ENCODE results near the gene TMEM92.
"Not testable (repeated sequence)": the region's sequence is repeated elsewhere in the genome, so short reads cannot be mapped to it uniquely, and the experiment has no call there.

Gene TMEM92

DNA sequence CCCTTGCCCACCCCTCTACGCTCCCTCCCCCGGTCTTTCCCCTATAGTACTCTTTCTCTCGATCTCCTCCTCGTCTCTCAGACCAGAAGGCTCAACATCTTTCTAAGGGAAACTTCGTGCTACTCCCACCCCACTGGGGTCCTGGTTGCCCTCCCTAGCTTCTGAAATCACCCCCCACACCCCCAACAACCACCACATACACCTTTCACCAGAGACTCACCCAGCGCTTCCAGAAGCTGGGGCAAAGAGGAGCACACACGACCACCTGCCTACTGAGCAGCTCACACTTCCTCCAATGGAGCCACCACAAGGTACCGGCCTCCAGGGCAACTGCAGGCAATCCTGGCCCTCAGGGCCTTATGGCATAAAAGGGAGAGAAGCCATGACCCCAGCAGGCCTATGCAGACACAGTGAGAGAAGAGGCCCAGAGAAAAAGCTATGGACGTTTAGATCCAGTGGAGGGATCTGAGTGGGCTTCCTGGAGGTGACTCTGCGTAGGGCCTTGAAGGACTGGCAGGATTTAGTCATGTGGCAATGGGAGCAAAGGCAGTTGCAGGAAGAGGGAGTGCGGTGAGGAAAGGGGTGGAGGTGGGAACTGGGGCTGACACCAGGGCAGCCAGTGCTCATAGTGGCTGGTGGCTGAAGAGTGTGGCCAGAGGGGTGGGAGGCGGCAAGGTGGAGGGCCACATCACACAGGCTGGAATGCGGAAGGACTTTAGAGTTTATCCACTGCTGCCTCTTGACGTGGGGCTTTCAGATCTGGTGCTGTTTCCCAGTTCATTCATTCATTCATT, 12.1 kb upstream of the TMEM92 start:
- no peak for DNase-seq

DNA sequence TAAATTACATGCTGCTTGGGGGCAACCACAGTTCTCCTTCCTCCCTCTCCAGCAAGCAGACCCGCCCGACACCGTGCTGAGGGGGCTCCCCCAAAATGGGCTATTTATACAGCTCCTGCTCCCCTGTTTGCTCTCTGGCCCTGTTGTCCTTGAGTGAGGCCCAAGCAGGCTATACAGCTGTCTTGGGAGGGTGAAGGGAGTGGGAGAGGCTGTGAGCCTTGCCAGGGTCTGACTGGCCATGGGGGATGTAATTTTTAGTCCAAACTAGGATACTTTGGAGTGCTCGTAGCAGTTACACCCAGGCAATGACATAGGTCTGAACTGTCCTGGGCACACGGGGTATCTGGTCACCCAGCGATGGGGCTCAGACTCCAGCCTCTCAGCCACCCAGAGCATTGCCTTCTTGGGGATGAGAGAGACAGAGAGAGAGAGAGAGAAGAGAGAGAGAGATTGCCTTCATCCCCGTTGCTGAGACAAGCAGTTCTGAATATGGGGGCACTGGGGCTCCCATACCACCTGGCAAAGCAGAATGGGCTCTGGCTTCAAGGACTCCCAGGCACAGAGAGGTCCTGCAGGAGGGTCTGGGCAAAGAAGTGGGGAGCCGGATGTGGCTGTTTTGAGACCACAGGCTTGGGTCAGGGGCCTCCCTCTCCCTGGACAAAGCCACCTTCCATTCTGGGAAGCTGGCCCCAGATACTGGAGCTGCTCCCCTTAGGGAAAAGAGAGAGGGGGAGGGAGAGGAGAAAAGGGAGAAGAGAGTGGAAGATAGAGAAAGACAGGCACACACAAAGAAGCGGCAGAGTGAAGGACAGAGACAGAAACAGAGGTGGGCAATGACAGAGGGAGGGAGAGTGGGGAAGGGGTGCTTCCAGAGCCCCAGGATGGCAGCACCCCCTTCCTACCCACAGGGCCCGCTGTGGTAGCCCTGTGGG, 10.7 kb upstream of the TMEM92 start:
- DNase-seq, result no peak

DNA sequence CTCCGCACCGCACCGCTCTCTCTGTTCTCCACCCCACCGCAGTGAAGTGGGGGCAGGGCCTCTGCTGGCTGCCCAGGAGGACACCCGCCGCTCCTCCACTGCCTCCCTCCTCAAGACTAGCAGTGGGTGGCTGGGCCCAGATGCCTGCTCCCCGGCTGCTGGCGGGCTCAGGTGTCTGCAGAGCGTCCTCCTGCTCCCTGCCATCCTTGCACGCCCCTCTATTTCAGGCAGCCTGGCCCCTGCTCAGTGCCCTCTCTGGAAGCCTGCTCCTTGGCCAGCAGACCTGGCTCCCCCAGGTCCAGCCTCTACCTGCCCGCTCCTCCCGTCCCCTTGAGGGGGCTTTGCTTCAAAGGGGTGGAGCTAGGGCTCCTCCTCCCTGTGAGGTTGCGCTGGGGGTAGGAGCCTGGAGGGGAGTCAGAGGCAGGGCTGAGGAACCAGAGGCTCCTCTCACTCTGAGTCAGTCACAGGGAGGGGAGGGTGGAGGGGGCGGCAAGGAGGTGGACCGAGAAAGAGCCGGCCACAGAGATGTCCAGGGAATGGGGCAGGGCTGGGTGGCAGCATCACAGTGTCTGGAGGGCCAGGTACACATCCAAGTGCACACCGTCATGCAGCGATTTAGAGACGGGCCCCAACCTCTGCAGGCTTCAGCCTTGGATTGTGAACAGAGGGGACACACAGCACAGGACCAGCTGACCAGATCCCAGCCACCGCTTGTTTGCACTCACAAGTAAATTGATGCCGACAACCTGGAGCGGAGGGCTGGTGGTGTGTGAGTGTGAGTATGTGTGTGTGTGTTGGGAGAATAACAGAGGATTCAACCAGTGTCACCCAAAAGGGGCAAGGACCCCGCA, 9.8 kb upstream of the TMEM92 start:
- no peak for DNase-seq

DNA sequence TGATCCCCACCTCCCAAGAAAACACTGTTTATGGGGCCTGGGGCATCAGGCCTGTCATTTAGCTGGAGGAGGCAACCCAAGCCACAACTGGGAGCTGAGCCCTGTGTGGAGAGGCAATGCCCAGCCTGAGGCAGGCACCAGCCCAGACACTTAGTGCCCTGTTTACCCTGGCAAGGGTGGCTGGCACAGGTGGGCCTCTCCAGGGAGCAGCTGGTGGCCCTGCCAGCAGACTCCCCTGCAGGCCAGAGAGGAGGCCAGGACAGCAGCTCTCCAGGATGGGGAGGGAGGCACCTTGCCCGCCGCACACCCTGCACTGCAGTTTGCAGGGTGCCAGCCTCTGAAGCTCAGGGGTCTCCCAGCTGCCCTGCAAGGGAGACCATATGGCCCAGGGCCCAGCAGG, 9.1 kb upstream of the TMEM92 start:
- no peak for DNase-seq

DNA sequence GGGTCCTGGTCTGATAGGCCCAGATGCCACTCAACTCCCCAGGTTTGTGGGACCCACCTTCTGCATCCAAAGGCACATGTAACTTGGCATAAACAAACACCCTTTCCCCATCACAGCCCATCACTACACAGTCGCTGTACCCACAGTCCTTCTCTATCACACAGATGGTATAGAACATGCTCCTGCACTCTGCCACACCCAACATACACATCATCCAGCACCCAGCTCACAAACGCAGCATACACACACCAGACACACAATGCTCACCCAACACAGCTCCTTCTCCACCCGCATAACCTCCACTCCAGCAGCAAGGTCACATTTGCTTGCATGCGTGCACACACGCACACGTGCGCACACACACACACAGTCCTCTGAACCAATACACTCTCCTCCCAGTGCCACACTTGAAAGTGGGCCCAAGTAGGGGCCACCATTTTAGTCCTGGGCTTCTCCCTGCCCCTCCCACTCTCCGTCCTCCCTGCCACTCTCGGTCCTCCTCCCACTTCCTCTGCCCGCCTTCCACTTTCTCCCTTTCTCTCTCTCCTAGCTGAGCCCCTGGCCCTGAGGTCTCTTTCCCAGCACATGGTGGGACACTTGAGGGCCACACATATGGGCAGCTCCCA, 8.5 kb upstream of the TMEM92 start:
- no peak for DNase-seq

DNA sequence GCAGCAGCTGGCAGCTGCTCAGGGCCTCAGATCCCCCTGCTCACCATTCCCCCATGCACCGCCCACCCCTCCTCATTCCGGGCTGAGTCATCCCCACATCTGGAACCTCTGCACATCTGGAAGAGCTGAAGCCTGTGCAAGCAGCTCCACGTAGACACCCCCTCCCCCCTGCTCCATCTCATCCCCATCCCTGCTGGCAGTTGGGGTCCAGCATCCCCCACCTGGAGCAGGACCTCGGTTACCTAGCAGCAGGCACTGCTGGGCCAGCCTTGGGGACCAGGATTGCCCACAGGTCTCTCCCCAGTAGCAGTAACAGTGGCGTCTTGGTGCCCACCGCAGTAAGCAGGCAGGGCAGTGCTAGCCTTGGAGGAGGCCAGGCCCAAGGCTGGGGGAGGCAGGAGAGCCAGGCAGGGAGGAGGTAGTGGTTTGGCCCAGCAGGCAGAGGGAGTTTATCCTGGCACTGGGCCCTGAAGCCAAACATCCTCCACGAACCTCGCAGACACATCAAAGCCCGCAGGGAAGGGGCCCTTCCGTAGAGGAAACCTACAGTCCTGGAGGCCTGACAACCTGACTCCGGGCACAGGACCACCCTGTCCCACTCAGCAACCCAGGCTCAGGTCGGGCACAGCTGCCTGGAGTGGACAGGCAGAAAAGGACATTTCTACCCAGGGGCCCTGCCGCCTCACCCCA, 7.7 kb upstream of the TMEM92 start:
- DNase-seq, result no peak

DNA sequence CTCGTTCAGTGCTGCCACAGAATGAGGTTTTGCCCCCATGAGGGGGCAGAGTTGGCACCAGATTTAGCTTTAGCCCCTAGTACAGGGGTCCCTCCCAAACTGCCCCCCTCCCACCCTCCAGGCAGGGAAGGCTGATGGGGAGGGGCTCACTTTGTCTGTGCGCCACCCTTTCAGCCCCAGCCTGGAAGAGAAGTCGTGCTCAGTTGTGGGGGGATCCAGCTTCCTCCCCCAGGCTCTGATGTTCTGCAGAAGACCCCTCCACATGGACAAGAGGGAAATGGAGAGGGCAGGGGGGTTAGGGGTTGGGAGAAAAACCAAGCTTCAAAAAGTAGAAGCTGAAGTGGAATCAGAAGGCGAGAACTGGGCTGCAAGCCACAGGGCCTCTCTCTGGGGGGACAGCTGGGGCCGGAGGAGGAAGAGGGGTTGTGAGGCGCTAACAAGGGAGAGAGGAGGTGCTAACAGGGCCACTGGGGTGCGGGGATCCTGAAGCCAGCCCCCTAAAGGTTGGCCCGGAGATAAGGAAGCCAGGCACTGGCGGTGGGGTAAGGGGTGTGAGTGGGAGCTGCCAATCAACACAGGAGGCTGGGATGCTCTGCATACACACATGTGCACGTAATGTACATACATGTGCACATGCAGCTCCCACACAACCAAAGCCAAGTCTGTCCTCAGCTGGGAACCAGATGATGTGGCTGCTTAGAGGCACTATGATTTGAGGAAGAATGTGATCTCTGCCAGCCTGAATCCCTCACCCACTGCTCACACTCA, 7.0 kb upstream of the TMEM92 start:
- no peak for DNase-seq

DNA sequence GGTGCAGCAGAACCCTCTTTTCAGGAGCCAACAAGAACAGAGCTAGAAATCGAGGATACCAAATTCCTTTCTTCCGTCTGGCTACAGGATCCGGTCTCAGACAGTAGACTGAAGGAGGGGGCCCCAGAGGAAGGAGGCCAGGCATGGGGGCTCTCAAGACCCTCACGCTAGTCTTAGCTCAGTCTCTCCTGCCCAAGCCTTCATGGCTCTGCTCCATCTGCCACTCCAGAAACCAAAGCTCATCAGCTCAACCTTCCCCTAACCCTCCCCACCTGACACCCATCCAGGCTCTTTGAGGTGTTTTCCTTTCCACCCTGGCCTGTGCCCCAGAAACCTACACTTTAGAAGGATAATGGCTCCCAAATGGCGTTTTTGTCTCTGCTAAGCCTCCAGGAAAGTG, 6.2 kb upstream of the TMEM92 start:
- no peak for DNase-seq

DNA sequence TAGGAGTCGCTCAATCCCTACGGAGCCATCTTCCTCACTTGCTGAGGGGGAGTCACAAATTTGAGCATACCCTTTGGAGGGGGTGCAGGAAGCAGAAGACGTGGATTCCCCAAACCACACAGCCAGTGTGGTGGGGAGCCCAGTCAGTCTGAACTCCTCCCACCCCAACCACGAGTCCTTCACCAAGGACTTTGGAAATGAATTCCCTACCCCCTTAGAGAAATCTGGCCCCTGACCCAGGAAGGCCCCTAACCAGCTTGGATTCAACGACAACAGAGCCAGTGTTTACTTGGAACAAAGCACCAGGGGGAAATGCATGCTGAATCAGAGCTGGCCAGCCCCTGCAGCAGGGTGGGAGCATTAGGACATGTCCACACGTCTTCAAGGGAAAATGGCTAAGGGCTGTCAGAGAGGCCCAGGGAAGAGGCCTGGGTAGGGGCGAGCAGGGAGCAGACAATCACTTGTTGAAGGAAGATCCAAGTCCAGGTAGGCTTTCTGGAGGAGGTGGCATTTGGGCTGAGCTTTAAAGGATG, 5.5 kb upstream of the TMEM92 start:
- DNase-seq, result no peak

DNA sequence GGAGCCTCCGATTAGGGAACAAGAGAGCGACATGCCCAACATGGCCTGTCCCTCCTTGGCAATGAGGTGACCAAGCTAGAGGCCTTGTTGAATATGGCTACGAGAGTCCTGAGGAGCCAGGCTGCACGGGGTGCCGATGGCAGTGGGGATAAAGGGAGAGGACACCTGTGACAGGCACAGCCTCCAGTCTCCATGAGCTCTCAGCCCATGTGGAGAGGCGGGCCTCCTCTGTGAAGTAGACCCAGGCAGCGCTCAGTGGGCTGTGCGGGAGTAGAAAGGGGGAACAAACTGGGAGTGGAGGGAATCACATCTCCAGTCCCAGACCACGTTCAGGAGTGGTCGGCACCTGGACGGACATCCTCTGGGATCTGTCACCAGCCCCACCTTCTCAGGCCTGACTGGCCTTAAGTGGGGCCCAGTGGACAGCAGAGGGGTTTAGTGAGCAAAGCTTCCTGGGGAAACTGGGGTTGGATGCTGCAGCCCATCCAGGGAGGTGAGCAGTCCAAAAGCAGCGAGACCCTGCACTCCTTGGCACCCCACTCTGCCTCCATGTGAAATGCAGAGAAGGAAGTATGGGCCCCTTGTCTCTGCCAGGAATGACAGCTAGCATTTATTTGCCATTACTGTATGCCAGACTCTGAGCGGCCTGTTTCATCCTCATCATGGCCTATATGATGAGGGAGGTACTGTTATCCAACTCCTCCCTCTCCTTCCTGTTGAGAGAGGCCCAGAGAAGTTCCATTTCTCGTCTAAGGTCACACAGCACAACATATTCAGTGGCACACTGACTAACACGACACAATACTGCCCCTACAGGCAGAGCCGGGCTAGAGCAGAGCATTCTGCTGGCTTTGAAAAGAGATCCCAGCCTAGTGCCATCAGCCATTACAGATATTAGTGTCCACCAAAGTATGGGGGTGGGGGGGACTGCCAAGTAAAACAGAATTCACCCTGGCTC, 4.5 kb upstream of the TMEM92 start:
- peak; percentile 27 for DNase-seq

DNA sequence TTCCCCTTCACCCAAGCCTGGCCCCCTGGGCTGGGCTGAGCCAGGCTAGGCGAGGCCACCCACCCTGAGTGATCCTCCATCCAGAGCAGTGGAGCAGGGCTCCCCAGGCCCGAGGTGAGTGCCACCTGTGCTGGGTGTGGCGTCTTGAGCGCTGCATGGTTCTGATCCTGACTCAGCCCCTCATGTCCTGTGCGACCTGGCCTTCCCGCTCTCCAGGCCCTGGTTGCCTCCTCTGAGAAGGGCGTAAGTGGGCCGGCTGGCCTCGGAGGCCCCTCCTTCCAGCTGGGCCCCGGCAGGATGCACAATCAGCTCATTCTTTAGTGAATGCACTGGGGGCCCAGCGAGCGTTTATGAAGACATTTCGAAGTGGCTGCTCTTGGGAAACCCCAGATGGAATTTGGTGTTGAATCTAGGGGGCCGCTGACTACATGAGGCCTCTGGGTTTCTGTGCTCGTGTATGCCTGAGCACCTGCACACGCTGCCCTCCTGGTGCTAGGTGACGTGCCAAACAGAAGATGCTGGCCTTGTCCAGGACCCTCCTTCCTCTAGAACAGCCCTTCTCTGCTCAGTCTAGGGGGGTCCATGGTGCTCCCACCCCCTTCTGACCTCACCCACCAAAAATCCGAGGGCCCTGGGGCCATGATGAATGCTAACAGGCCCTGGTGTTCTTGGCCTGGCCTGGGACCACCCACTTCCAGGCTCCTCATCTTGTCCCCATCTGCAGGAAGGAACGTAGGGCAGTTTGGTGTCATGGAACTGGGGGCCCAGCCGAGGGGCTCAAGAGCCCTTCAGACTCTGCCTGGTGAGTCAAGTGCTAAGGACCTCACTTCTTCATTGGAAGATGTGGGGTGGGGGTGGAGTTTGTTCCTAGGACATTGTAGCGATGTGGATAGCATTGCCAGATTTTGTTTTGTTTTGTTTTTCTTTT, 3.6 kb upstream of the TMEM92 start:
- no peak for DNase-seq

DNA sequence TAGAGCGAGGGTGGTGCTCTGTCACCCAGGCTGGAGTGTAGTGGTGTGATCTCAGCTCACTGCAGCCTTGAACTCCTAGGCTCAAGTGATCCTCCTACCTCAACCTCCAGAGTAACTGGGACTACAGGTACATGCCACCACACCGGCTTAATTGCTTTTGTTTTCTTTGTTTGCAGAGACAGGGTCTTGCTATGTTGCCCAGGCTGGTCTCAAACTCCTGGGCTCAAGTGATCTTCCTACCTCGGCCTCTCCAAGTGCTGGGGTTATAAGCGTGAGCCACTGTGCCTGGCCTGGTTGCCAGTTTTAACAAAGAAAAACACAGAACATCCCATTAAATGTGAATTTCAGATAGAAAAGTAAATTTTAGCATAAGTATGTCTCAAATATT, 2.9 kb upstream of the TMEM92 start:
- not testable (repeated sequence) for DNase-seq

DNA sequence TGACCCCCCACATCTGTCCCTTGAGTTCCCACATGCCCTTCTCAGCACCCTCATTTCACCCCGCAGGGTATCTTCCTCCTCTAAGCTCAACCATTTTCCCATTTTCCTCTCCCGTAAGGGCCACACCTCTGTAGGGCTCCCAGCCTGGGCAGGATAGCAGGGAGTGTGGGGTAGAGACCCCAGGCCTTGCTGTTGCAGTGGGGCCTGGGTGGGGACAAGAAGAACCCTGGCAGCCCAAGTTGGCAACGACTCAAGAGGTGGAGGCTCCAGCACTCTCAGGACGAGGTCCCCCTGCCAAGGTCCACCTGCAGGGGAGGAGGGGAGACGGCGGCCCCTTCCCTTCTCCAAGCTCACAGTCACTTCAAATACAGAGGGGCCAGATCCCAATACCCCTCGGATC, 2.0 kb upstream of the TMEM92 start:
- no peak for DNase-seq

DNA sequence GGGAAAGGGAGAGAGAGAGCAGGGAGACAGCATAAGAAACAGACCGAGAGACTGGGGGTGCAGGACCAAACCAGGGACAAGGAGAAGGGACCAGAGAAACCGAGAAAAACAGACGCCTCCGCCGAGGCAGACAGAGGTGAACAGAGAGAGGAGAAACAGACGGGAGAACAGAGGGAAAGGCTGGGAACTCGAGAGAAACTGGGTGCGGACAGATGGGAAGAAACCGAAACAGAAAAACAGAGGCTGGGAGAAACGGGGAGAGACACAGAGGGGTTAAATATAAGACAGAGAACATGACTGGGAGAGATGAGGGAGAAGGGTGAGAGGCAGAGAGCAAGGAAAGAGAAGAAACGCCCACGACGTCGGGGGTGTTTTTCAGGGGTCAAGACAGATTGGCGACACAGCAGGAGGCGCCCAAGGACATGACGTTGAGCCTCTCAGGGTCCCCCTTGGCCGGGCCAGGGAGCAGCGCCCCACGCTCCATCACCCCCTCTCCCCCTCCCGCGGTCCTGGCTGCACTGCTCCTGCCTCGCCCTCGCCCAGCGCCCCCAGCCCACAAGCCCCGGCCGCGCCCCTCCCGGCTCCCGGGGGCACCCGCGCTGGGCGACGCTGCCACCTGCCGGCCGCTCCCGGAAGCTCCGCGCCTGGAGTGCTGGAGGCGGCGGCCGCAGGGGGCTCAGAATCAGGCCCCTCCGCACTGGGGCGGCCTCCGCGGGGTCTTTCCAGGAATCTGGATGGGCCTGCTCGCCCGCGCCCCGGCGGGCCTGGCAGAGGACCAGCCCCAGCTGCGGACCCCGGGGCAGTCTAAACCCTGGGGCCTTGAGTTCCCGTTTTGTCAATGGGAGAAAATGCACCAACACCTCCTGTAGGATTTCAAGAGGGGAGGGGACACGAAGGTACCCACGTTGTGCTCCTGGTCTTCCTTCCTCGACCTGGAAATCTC, 1.3 kb upstream of the TMEM92 start:
- peak; percentile 37 for DNase-seq

DNA sequence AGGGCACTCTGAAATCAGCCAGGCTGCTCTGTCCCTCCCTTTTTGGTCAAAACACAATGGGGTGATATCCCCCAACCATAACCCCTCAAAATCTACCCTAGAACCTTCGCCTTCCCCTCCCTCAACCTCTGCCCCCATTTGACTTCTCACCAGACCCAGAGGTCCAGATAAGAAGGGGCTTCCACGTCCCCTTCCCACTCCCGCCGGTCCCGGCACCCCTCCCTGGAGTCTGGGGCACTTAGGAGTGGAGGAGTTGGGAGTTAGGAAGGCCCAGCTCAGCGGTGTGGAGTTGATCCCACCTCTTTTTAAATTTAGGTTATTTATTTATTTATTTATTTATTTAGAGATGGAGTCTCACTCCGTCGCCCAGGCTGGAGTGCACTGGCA, 619 bp upstream of the TMEM92 start:
- DNase-seq, result no peak

DNA sequence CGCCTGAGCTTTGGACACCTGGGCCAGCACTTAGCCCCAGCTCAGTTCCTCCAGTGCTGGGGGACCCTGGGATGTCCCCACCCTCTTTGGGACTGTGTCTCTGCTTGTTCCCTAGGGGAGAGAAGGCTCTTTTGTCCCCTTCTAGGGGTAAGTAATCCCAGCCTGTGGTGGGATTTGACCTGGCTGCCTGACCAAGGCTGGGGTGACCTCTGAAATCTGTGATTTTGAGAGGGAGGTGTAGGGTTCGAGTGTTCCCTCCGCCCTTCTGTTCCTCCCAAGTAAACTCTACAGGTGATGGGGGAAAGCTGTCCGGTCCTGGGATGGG, 593 bp downstream of the TMEM92 start:
- DNase-seq, result no peak

DNA sequence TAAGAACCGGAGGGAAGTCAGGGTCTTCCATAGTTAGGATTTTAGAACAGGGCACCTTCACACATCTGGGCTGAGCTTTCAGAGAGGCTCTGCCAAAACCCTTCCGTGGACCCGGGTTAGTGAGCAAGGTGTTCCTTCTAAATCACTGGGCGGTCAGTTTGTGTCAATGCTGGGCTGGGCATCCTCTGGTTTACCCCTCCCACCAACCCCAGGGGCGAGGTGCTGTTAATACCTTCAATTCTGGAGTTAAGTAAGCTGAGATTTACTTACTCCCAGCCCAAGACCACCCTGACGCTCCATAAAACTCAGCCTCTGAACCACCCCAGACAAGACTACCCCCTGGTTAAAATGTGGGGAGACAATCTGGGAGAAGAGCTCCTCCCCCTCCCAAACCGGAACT, 1.0 kb downstream of the TMEM92 start:
- no peak for DNase-seq
